NCI-H1092 treated with DMSO at 0.1 percent for 48 hours (cell line): ENCODE measurements around the gene UCN.
"Not testable (repeated sequence)": the region's sequence is repeated elsewhere in the genome, so short reads cannot be mapped to it uniquely, and the experiment has no call there.

Source experiments
- DNase-seq: peaks from one replicate; lab custom pipeline; 2025; lab: John Stamatoyannopoulos, UW

The UCN gene, protein sequence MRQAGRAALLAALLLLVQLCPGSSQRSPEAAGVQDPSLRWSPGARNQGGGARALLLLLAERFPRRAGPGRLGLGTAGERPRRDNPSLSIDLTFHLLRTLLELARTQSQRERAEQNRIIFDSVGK

DNA sequence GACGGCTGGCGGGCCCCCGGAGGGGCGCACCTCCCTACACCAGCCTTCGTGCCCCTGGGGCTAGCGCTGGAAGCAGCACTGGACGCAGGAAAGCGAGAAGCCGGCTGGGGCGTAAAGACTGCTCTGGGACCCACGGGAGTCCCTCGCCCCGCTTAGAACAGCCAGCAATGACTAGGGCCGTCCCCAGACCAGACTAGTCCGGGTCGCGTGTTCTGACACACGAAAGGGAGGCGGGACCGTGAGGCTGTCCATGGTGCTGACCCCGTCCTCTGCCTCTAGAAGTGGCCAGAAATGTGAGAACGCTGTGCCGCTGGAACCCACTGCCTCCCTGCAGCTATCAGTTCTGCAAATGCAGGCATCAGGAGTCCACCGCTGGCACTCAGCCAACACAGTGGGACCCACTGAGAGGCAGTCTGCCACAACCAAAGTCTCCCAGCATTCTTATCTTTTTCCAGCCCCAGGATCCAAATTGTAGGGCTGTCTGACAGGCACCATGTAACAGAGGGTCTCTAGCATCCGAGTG, at the start of gene UCN:
TSS of gene UCN (minus strand) at position 87 of the 523 bp plus-strand sequence. CDS start 550 bp downstream, outside the sequence.
- no peak for DNase-seq

DNA sequence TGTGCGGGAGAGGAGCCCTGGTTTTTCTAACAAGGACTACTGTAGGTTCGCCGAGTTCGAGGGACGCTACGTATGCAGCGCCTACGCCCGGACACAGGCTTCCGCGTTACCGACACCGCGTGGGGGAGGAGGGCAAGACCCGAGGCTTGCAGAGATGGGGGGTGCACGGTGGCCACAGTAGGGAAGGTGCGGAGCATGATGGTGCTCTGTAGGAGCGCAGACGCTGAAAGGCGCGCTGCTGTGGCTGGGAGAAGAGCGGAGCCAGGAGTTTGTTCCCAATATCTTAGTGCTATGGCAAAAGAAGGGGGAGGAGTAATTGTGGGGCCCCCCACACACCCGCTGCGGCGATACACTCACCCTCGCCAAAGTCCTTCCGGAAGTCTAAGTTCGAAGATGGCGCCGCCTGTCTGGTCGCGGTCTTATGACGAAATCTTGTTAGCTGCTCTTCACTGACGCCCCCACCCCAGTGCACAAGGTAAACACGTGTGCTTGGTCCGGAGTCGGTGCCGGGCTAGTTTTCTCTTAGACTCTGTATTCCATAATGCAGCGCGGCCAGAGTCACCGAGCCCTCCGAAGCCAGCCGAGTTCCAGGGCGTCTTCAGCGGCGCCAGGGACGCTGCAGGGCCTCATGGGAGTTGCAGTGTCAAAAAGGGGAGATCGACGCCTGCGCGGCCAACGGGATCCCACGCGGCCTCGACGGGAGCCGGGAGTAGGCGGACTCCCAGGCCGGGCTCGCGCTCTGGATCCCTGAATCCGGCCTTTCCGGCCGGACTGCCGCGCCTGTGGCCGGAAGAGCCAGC, 48.3 kb upstream of the UCN start, which contains the start of gene GTF3C2:
TSS of gene GTF3C2 (minus strand) at position 383 of the 800 bp plus-strand sequence. CDS start 13,210 bp downstream, outside the sequence.
- peak; percentile 93 for DNase-seq

DNA sequence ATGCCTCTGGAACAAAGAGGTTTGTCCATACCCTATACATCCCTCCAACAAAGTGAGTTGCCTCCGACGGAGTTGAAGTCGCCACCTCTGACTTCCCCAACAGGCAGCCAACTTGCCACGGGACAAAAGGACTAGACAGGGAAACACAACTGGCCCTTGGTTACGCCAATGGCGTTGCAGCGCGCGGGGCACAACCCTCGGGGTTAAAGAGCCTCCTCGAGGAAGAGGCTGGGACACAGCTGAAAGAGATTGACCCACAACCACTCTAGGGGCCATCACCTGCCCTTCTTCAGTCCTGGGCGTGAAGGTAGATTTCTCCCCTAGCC, 47.8 kb upstream of the UCN start:
- DNase-seq = no peak

DNA sequence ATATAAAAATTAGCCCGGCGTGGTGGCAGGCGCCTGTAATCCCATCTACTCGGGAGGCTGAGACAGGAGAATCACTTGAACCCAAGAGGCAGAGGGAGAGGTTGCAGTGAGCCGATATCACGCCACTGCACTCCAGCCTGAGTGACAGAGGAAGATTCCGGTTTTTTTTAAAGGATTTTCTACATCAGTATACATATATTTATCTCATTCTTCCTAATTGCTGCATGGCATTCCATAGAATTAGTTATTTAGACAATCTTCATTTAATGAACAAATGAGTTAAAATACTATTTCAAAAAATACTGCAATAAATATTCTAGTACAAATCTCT, 46.3 kb upstream of the UCN start:
- no peak for DNase-seq

DNA sequence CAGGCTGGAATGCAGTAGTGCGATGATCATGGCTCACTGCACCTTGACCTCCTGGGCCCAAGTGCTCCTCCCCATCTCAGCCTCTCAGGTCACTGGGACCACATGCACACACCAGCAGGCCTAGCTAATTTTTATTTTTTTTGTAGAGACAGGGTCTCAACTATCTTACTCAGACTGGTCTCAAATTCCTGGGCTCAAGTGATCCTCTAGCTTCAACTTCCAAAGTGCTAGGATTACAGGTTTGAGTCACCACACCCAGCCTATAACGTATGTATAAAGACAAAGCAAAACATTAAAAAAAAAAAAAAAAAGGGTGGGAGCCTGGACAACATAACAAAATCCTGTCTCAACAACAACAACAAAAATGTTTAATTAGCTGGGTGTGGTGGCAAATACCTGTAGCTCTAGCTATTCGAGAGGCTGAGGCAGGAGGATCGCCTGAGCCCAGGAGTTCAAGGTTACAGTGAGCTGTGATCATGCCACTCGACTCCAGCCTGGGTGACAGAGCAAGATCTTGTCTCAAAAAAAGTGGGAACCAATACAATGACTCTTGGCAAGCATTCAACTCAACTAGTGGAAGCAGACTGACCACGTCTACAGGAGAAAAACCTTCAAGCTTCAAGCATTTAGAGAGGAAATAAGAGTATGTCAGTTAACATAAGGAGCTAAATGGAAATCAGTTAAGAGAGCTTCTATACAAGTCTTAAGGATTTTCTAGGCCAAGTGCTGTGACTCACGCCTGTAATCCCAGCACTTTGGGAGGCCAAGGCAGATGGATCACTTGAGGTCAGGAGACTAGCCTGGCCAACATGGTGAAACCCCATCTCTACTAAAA, 45.7 kb upstream of the UCN start:
- no peak for DNase-seq

DNA sequence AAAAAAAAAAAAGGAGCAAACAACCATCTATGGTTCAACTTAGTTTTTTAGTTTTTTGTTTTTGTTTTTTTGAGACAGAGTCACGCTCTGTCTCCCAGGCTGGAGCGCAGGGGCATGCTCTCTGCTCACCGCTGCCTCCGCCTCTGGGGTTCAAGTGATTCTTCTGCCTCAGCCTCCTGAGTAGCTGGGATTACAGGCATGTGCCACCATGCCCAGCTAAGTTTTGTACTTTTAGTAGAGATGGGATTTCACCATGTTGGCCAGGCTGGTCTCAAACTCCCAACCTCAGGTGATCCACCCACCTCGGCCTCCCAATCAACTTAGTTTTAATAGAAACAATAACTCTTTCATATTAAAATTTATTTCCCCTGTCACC, 45.1 kb upstream of the UCN start:
- DNase-seq = not testable (repeated sequence)

DNA sequence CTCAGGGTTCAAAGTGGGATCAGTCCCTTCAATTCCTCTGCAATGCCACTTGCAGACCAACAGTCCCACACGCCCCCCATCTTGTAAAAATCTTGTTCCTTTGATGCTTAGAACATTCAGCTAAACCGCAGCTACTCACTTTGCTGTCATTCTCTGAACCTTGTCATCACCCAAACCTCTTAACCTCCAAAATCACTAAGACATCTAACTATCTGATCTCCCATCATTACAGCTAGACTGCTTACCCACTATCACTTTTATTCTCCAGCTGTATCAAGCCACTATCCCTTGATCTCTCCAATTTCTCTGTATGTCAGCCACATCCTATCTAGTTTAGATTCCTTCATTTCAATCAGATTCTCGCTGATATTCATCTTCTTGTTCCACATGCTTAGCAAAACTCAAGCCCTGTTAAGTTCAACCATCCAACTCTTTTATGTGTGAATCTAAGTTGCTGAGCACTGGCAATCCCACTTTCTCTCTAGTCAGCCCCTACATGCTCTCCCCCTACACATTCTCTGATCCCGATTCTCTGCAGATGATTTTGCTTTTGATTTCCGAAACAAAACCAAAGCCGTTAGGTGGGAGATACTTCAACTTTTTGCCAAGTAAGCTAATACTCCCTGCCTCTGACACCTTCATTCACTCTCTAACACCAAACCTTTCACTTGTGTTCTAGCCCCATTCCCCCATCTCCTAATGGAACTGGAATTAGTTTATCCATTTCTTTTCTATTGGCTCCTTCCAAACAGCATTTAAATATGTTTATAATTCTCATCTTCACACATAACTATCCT, 43.8 kb upstream of the UCN start:
- DNase-seq = no peak

DNA sequence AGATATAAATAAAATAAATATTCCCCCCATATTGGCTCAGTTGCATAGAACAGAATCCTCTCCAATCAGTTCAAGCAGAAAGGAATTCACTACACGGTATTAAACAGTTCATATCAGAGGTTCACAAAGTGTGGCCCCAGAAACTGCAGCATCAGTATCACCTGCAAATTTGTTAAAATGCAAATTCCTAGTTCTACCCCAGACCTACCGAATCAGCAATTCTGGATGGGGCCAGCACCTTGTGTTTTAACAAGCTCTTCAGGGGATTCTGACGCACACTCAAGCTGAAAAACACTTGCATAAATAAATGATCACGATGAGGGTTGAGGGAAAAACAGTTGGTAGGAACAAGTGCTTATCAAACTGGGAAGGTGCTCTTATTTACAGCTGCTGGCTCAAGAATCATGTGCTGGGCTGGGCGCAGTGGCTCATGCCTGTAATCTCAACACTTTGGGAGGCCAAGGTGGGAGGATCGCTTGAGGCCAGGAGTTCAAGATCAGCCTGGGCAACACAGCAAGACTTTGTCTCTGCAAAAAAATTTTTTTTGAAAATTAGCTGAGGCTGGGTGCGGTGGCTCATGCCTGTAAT, 42.0 kb upstream of the UCN start:
- no peak for DNase-seq

DNA sequence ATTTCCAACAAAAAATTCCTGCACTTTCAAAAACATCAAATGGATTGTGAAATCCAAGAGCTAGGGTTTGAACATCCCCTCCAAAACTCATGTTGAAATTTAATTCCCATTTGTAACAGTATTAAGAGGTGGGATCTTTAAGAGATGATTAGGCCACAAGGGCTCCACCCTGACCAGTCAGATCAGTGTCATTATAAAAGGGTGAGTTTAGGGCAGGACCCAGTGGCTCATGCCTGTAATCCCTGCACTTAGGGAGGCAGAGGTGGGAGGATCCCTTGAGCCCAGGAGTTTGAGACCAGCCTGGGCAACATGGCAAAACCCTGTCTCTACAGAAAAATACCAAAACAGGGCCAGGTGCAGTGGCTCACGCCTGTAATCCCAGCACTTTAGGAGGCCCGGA, 39.4 kb upstream of the UCN start:
- DNase-seq = no peak

DNA sequence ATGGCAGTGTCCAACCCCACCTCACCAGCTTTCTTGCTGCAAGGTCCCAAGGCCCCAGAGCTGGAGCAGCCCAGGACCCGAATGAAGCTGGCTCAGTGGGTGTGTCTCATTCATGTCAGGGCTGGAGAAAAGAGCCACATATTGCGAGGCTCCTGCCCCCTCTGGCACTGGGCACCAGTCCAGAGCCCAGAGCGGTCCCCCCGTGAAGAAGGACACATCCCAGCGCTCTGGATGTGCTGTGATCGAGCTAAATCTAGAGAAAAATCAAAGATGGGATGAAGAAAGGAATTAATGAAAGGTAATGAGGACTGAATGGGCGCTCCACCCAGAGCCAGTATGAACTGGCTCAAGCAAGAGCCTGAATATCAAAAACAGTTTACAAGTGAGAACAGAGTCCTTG, 27.9 kb upstream of the UCN start:
- no peak for DNase-seq

DNA sequence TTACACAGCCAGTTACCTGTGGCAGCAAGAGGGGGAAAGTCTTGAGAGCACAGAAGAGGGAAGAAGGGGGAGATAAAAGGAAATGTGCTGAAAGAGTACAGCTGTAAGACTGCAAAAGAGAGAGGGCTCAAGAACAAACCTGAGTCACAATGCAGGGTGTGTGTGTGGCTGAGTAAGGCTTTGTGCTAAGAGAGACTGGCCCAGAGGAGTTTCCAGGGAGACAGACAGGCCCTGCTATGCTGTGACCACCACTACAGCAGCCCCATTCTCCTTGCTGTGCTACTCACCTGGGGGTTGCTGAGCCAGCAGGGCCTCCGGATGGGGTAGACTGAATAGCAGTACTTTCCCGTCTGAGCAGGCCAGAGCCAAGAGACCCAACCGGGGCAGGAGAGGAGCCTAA, 27.1 kb upstream of the UCN start:
- no peak for DNase-seq

DNA sequence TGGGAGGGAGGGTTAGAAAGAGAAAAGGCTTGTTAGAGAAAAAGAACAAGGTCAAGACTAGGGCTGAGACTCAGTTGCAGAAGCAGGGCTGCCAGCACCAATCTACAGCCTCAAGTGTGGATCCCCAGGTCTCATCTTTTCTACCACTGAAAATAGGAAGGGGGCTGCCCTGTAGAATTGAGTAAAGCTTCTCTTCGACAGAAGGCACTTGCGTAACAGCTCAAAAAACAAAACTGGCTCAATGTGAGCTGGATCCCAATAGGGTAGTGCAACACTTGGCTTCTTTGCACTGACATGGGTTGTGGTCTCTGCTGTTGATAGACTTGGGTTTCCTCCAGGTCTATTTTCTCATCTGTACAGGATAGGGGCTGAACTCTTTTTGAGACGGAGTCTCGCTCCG, 16.5 kb upstream of the UCN start:
- no peak for DNase-seq

DNA sequence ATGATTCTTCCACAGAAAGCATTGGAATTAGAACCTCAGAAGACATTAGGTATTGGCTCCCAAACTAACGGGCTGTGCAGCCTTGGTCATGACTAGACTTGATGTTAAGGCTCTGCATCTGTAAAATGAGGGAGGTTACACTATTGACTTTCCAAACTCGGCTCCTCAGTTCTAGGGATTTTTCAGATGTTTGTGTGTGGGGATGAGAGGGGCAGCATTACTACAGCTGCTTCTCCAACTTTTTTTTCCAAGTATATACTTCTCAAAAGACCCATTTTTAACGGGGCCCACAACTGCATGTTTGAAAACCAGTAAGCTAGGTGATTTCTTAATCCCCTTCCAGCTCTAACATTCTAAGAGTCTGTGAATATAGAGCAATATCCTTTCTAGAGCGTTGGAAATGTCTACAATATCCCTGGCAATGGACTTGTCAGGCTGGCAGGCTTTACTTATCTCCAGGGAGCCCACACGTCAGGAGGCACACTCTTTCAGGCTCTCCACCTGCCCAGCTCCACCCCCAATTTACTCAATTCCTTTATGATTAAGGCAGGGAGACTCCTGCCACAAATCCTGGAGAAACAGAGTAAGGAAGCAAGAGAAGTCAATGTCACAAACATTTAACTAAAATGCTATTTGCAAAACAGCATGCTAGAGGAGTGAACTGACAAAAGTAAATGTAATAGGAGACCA, 15.5 kb upstream of the UCN start:
- DNase-seq = no peak

DNA sequence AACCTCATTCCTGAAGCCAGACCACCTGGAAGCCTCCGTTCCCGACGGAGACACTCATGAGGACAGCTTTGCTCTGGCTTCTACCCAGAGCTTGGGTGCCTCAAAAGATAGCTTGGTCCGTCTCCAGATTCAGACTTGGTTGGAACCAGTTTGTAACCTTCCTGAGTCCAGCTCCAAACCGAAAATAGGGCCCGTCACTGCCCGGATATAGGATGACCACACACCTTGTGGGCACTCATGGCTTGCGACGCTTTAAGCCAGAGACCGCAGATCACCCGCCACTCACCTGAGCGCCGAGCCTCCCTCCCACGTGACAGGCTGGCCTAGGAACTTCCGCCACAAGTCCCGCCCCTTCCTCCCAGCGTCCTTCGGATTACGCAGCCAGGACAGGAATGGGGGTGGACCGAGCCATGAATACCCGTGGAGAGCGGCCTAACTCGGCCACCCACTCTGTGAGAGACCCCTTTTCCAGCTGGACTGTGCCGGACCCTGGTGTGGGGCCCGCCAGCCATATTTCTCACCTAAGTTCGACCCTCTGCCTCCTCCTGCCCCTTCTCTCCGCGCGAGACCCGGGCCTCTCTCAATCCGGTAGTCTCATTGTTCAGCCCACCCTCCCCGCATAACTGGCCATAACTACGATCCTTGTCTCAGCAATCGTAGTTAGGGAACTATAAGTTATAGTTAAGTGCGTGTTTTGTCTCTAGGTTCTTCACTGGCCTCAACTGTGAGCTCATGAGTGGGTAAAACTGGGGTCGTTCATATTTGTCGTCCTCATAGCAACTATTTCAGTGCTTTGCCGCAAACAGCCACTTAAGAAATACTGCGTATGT, 14.7 kb upstream of the UCN start, which contains the start of gene MPV17:
TSS of gene MPV17 (minus strand) at position 332 of the 830 bp plus-strand sequence. CDS start 580 bp downstream, outside the sequence.
- DNase-seq = peak; percentile 75

DNA sequence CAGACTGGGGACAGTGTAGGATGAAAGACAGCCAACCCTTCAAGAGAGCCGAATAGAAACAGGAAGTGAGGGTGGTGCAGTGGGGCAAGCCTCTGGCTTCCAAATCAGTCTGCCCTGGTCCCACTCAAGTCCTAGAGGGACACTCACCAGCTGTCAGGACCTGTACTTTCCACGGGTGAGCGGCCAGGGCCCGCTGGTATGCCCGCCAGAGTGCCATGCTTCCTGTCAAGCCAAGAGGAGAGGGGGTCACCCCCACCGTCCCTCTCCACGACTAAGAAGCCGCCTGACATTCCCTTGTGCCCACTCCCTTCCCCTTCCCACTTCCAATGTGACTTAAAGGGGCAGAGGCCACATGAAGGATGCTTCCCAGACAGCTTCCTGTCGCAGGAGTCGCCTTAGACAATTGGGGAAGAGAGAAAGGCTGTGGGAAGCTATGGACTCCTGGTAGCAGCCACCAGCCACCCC, 14.1 kb upstream of the UCN start:
- no peak for DNase-seq

DNA sequence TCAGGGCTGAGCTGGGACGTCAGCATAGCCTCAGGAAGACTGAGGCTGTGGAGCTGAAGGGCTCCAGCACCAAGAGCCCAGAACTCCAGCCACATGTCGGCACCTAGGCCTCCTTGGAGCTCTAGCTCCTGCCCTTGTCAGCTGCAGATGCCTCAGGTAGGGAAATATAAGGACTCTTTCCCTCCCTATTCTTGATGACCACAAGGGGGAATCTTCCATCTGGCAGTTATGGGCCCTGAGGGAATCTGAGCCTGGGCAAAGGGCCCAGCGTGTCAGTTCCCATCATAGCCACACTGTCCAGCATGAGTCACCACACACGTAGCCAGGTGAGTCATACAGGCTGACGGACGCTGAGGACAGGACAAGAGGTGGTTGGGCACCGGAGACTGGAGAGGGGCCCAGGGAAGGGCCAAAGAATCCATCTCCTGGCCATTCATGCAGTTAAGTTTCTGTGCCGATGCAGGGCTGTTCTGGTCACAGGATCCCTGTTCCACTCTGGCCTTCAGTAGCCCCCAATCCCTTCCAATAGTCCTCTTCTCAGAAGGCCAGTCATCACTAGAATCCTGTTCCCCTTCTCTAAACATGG, 12.8 kb upstream of the UCN start:
- no peak for DNase-seq

DNA sequence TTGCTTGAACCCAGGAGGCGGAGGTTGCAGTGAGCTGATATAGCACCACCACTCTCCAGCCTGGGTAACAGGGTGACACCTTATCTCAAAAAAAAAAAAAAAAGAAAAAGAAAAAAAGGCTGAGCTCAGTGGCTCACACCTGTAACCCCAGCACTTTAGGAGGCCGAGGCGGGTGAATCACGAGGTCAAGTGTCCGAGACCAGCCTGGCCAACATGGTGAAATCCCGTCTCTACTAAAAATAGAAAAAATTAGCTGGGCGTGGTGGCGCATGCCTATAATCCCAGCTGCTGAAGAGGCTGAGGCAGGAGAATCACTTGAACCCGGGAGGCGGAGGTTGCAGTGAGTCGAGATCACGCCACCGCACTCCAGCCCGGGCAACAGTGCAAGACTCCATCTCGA, 11.6 kb upstream of the UCN start:
- DNase-seq = not testable (repeated sequence)

DNA sequence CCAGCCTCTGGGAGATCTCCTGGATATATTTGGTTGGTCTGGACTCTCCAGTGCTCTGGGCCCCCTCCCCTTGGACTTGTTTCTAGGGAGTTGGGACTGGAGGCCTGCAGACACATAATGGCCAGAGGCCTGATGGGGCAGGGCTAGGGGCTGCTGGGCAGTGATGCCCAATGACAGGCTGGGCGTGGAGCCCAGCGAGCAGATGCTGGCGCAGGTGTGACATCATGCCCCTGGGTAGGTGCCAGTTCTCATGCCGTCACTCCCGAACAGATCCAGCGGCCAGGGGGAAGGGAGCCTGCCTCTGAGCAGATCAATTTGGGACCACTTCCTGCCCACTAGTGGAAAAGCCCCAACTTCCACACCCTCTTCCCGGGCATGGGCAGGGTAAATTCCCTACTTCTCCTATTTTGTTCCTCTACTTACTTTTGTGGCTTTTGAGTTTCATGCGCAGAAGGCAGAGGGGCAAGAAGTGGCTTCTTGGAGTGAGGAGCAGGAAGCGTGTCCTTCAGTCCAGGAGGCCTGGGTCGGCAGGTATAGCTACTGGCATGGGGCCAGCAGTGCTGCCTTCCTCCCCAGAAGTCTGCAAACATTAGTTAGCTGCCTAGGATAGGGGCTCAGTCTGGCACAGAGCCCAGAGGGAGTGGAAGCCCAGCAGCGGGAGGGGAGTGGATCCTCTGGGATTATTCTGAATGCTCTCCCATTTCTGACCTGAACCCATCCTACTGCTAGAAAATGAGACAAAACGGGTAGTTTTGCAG, 8.6 kb upstream of the UCN start:
- no peak for DNase-seq

DNA sequence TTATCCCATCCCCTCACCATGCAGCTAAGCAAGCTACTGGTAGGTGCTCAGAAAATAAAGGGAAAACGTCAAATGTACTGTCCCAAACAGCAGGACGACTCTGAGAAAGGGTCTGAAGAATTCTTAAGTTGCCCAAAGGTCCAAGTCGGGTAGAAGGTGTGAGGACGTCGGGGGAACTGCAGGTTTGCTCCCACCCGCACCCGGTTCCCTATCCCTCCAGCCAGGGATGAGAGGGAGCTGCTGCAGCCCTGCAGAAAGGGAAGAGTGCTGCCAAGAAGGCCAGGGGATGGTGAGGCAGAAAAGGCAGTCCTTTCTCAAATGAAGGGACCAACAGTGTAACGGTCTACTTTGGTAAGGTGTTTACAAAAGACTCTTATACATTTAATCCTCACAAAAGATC, 6.9 kb upstream of the UCN start:
- no peak for DNase-seq
